Skeletal muscle tissue (tissue), 4 donors: ENCODE results near the gene KRTAP5-2. TPM values are rescaled to one million over a fixed set of nuclear protein-coding genes. Genes with fewer than 3 reads are reported as not detected.

Experiments
- H3K27ac ChIP-seq: one replicate; pipeline ENCODE4 v1.7.0; 2013; ENCODE audit warnings: mild to moderate bottlenecking, low read depth, low read length, inconsistent platforms
- H3K27me3 ChIP-seq, 3 donors: one replicate each; pipeline ENCODE4 v1.7.0; 2013; ENCODE audit warnings: low read length in 3 of 3; ENCODE audit not compliant: control insufficient read depth in 3 of 3, insufficient read depth in 3 of 3
- H3K36me3 ChIP-seq, 3 donors: one replicate each; pipeline ENCODE4 v1.7.0; 2013; ENCODE audit warnings: low read length in 3 of 3; ENCODE audit not compliant: control insufficient read depth in 3 of 3, insufficient read depth in 3 of 3
- H3K4me1 ChIP-seq, 3 donors: one replicate each; pipeline ENCODE4 v1.7.0; 2013; ENCODE audit warnings: low read length in 3 of 3, mild to moderate bottlenecking in 3 of 3; ENCODE audit not compliant: control insufficient read depth in 3 of 3, insufficient read depth in 3 of 3
- H3K4me3 ChIP-seq, 3 donors: one replicate each; pipeline ENCODE4 v1.7.0; 2013; ENCODE audit warnings: low read length in 3 of 3
- H3K9ac ChIP-seq, 3 donors: one replicate each; pipeline ENCODE4 v1.7.0; 2013; ENCODE audit warnings: low read length in 3 of 3, mild to moderate bottlenecking in 3 of 3, moderate library complexity in 2 of 3, low read depth in 1 of 3
- H3K9me3 ChIP-seq, 3 donors: one replicate each; pipeline ENCODE4 v1.7.0; 2013; ENCODE audit warnings: low read length in 3 of 3; ENCODE audit not compliant: control insufficient read depth in 3 of 3
- total RNA-seq: library from RNA; depleted of rRNA; stranded (reverse); fragments of >200 nt; gene quantifications from one replicate; pipeline ENCODE4 v1.2.3, GENCODE V29; 2014
- donor health status: Osteomylitis.

The KRTAP5-2 gene
- total RNA-seq, 1 donor from 2014 or later = not detected

DNA sequence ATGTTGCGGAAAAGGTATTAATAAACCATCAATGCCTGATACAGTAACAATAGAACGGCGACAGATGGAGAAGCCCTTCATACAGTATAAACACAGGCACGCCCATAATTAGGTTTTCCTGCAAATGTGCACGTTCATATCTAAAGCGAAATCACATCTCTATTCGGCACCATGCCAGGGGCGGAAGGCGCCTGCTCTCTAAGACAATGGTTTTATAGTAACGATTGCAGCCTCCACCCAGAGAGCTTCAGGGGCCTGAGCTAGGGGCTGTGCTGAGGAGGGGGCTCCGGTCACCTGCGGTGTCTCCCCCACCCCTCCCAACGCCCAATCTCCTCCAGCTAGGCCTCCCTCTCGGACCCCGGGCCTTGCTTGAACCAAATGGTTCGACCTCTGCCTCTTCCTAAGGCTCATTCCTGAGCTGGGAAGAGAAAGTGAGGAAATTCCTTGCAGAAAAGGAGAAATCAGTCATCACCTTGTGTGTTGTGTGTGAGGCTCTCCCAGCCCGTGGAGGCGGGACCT lies 41.1 kb upstream of the KRTAP5-2 start:
- Histone ChIP-seq H3K36me3 (no peaks in the 10 kb centered on the region), H3K4me1 (peaks cover 0 to 9% (median 0%) of the 10 kb centered on the region in 3 donors), H3K9ac (no peak overlapping the region), H3K4me3 (no peak overlapping the region), H3K9me3 (no peaks in the 10 kb centered on the region), H3K27me3 (peaks cover 14 to 26% (median 20%) of the 10 kb centered on the region in 3 donors), H3K27ac (no peak overlapping the region)

DNA sequence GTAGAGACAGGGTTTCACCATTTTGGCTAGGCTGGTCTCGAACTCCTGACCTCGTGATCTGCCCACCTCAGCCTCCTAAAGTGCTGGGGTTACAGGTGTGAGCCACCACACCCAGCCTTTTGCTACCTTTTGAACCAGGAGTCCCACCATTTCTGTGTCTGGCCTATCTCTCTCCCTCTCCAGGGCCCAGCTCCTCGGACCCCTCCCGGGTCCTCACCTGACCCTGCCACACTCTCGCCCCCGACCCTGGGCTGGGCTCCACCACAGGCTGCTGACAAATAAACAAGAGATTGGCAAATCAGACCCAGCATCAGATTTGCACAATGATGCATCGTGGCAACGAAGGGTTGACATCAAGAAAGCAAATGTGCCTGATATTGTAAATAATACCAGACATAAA lies 40.2 kb upstream of the KRTAP5-2 start:
- Histone ChIP-seq H3K27ac (no peak overlapping the region), H3K27me3 (peaks cover 14 to 28% (median 25%) of the 10 kb centered on the region in 3 donors), H3K36me3 (no peaks in the 10 kb centered on the region), H3K4me1 (peaks cover 0 to 9% (median 0%) of the 10 kb centered on the region in 3 donors), H3K4me3 (no peak overlapping the region), H3K9me3 (no peaks in the 10 kb centered on the region), H3K9ac (no peak overlapping the region)

DNA sequence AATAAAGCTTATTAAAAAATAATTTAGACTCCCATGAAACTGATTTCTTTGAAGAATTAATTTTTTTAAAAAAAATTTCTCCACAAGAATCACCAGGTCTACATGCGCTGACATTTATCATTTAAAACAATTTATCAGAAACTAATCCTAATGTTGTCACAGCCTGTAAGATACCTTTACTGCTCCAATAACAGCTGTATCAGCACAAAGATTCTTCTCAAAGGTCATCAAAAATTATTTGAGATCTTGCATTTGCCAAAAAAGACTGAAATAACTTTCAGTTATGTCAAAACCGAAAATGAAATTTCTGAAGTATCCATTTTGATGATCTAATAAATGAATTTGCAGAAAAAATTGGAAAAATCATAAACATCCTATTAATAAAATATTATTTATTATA lies 39.5 kb upstream of the KRTAP5-2 start:
- H3K9ac ChIP-seq = no peak overlapping the region
- peaks cover 0 to 9% (median 0%) of the 10 kb centered on the region in 3 donors for H3K4me1 ChIP-seq
- H3K36me3 ChIP-seq = no peaks in the 10 kb centered on the region
- peaks cover 15 to 27% (median 27%) of the 10 kb centered on the region in 3 donors for H3K27me3 ChIP-seq
- H3K9me3 ChIP-seq = no peaks in the 10 kb centered on the region
- H3K4me3 ChIP-seq = no peak overlapping the region
- no peak overlapping the region for H3K27ac ChIP-seq

DNA sequence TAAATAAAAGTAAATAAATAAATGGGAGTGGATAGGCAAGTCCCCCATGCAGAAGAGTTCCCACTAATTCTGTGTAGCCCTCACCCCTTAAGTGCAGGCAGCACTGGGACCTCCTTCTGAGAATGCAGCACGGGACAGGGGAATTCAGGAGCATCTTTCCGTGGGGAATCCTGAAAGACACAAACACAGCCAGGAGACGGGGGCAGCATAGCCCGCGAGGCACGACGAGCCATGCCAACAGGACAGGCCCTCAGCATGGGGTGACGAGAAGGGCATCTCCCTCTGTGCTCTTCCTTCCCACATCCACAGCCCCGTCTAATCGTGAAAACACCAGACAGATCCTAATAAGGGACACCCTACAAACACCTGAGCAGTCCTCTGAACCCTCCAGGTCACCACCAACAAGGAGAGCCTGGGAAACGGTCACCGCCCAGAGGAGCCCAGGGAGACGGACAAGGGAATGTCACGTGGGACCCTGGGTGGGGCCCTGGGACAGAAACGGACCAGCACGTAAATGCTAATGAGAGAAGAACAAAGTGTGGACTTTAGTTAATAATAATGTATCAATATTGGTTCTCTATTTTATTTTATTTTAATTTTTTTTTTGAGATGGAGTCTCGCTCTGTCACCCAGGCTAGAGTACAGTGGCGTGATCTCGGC lies 38.3 kb upstream of the KRTAP5-2 start:
- Histone ChIP-seq H3K27me3 (peaks cover 25 to 36% (median 32%) of the 10 kb centered on the region in 3 donors), H3K4me3 (no peak overlapping the region), H3K4me1 (peaks cover 0 to 13% (median 0%) of the 10 kb centered on the region in 3 donors), H3K9ac (no peak overlapping the region), H3K27ac (no peak overlapping the region), H3K36me3 (no peaks in the 10 kb centered on the region), H3K9me3 (no peaks in the 10 kb centered on the region)

DNA sequence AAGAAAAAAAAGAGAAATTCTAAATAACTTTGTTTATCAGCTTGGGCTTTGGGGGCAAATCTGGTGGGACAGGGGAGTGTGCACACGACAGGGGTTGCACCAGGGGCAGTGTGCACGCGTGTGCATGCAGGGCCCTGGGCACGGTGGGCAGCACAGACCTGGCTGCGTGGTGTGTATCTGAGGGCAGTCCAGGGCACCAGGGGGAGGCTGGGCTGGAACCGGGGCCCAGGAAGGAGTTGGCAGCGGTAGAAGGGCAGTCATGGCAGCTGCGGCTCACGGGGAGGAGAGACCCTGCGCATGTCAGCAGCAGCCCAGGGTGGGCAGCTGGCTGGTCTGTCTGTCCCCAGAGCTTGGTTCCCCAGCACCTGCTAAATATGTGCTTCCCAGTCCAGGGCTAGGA lies 35.8 kb upstream of the KRTAP5-2 start:
- no peak overlapping the region for H3K27ac ChIP-seq
- H3K27me3 ChIP-seq = peaks cover 18 to 38% (median 36%) of the 10 kb centered on the region in 3 donors
- peaks cover 0 to 4% (median 4%) of the 10 kb centered on the region in 3 donors for H3K4me1 ChIP-seq
- no peaks in the 10 kb centered on the region for H3K36me3 ChIP-seq
- H3K9me3 ChIP-seq = no peaks in the 10 kb centered on the region
- no peak overlapping the region for H3K4me3 ChIP-seq
- H3K9ac ChIP-seq = no peak overlapping the region

DNA sequence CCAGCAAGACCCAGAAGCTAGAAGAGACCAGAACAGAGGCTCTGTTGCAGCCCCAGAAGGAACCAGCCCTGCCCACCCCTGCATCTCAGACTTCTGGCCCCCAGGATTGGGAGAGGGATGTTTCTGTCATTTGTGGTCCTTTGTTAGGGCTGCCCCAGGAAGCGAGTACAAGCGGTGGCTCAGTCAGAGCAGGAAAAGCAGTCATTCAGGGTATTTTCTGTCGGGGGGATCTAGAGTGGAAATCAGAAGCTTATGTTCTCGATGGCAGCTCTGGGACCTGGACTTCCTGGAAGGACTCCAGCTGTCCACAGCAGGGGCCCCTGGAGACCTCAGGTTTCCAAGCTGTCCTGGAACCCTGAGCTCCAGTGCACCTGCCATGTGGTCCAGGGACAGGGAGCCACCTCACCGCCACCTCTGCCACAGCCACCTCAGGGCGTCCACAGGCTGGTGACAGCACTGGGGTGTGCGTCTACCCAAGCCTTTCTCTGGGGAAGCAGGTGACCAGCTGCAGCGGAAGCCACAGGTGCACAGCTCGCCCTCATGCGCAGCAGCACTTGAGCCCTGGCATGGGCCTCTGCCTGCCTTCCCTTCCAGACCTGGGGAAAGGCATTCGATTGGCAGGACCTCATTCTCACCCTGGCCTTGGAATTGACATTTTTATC lies 34.1 kb upstream of the KRTAP5-2 start:
- peaks cover 25 to 45% (median 43%) of the 10 kb centered on the region in 3 donors for H3K27me3 ChIP-seq
- peaks cover 0 to 4% (median 4%) of the 10 kb centered on the region in 3 donors for H3K4me1 ChIP-seq
- H3K4me3 ChIP-seq = no peak overlapping the region
- no peaks in the 10 kb centered on the region for H3K36me3 ChIP-seq
- H3K27ac ChIP-seq = no peak overlapping the region
- no peak overlapping the region for H3K9ac ChIP-seq
- no peaks in the 10 kb centered on the region for H3K9me3 ChIP-seq

DNA sequence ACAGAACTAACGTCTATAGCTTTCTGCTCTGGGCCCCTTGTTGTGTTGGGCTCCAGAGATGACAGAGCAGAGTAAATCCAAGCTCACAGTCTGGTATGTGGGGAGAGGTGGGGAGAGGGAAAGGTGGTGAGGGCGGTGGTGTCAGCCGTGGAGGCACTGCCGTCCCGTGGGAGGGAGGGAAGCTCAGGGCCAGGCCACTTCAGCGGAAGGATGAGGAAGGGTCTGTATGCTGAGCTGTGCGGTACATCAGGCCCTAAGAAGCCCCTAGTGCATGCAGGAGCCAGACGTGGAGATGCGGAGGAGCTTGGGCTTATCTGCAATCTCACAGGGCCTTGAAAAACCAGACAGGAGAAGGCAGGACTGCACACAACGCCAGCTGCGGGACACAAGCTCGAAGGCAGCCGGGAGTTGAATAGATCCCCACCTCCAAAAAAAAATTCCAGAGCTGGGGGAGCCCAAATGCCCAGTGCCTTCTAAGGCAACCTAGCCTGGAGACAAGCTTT lies 33.0 kb upstream of the KRTAP5-2 start:
- no peaks in the 10 kb centered on the region for H3K36me3 ChIP-seq
- H3K27me3 ChIP-seq = peaks cover 26 to 45% (median 41%) of the 10 kb centered on the region in 3 donors
- peaks cover 0 to 4% (median 4%) of the 10 kb centered on the region in 3 donors for H3K4me1 ChIP-seq
- H3K9ac ChIP-seq = no peak overlapping the region
- no peak overlapping the region for H3K4me3 ChIP-seq
- H3K27ac ChIP-seq = no peak overlapping the region
- no peaks in the 10 kb centered on the region for H3K9me3 ChIP-seq

DNA sequence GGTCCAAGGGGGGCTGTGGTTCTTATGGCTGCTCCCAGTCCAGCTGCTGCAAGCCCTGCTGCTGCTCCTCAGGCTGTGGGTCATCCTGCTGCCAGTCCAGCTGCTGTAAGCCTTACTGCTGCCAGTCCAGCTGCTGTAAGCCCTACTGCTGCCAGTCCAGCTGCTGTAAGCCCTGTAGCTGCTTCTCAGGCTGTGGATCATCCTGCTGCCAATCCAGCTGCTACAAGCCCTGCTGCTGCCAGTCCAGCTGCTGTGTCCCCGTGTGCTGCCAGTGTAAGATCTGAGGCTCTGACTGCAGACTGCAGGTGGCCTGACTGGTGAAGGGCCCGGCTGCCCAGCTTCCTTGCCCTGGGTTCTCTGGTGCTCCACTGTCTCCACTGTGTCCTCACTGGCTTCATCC lies 32.2 kb upstream of the KRTAP5-2 start:
- Histone ChIP-seq H3K9me3 (no peaks in the 10 kb centered on the region), H3K4me1 (peaks cover 0 to 4% (median 4%) of the 10 kb centered on the region in 3 donors), H3K9ac (no peak overlapping the region), H3K27ac (no peak overlapping the region), H3K36me3 (no peaks in the 10 kb centered on the region), H3K27me3 (peaks cover 28 to 47% (median 37%) of the 10 kb centered on the region in 3 donors), H3K4me3 (no peak overlapping the region)

DNA sequence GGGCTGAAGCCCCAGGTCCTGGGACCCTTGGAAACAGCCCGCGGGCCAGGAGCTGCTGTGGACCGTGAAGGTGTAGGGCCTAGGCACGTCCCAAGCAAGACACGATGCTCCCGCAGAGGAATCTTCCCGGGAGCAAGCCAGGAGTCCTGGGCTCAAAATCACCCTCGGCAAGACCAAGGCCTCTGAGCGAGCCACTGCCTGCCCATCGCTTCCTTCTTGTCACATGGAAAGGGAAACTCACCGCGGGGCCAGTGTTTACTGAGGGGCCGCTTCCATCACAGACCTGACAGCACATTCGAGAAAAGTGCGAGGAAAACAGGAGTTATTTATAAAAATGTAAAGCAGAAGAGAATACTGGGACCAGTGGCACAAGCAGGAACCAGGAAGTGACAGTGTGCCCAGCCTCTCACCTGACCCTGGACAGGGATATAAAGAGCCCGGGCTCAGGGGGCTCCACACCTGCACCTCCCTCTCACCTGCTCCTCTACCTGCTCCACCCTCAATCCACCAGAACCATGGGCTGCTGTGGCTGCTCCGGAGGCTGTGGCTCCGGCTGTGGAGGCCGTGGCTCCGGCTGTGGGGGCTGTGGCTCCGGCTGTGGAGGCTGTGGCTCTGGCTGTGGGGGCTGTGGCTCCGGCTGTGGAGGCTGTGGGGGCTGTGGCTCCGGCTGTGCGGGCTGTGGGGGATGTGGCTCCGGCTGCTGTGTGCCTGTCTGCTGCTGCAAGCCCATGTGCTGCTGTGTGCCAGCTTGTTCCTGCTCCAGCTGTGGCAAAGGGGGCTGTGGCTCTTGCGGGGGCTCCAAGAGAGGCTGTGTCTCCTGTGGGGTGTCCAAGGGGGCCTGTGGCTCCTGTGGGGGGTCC lies 31.5 kb upstream of the KRTAP5-2 start, which contains the start of gene KRTAP5-5:
KRTAP5-5 (plus strand) TSS at position 450 of the 860 bp plus-strand sequence; CDS start at position 516, 66 bp downstream.
- no peak within 1 kb of the TSS for H3K4me3 ChIP-seq
- no peaks in the 10 kb centered on the region for H3K9me3 ChIP-seq
- H3K9ac ChIP-seq = peak within 1 kb of the TSS in 1 of 3 donors; percentile 11
- H3K27ac ChIP-seq = no peak within 1 kb of the TSS
- no peaks in the 10 kb centered on the region for H3K36me3 ChIP-seq
- peaks cover 0 to 4% (median 4%) of the 10 kb centered on the region in 3 donors for H3K4me1 ChIP-seq
- peaks cover 34 to 52% (median 34%) of the 10 kb centered on the region in 3 donors for H3K27me3 ChIP-seq
